Measurements from ENCODE around the gene MRPL2. TPM values are rescaled to one million over a fixed set of nuclear protein-coding genes. Genes with fewer than 3 reads are reported as not detected.

Gene MRPL2
- total and polyA plus RNA-seq, 2 of the 8 experiments (the other 6 are each of a cell fraction or from before 2014, with no cell fraction given): 58.7 to 99.9 TPM

GRCh38 chr6:43058531-43058930 is 703 bp downstream of the MRPL2 start:
- Histone ChIP-seq H3K36me3 (ENCODE audit: control insufficient read depth in 2 of 4, insufficient read depth in 4 of 4, low read length in 3 of 4) (peaks cover 3 to 16% (median 11%) of the 10 kb centered on the region in 4 experiments; a peak in 6 of 8 replicates), H4K8ac (ENCODE audit: extremely low read depth, insufficient read depth, low read length) (no peak overlapping the region), H4K91ac (replicated peaks; ENCODE audit: insufficient read length, low read length) (no peak overlapping the region), H3K4me3 (ENCODE audit: extremely low read depth in 1 of 4, insufficient read depth in 2 of 4, low read depth in 3 of 4, low read length in 4 of 4) (peak overlapping the region; percentile 90 to 99 (median 98)), H3K9ac (replicated peaks in 1 of 4; ENCODE audit: extremely low read depth in 1 of 4, low read depth in 3 of 4, low read length in 3 of 4) (peak overlapping the region; percentile 82 to 92 (median 91); a peak in 6 of 7 replicates), H3K18ac (ENCODE audit: extremely low read depth, low read length) (no peak overlapping the region), H3K9me3 (ENCODE audit: insufficient read depth in 2 of 2, low read depth in 1 of 2, low read length in 1 of 2) (no peaks in the 10 kb centered on the region), H3K79me2 (ENCODE audit: control insufficient read depth in 1 of 2, insufficient read depth in 2 of 2, low read length in 2 of 2) (peaks cover 6 to 16% of the 10 kb centered on the region in 2 experiments; a peak in 3 of 4 replicates), H3K27me3 (replicated peaks in 1 of 4; ENCODE audit: control insufficient read depth in 3 of 4, extremely low read depth in 1 of 4, insufficient read depth in 3 of 4, low read length in 3 of 4) (no peaks in the 10 kb centered on the region), H3K4me2 (ENCODE audit: insufficient read depth in 1 of 2, low read depth in 2 of 2, low read length in 2 of 2) (peak overlapping the region; percentile 74 to 92), H2AK5ac (ENCODE audit: low read depth, low read length) (no peak overlapping the region; the same call in 1 of the 2 replicates), H2BK5ac (ENCODE audit: low read depth, low read length) (no peak overlapping the region), H2BK12ac (ENCODE audit: low read depth, low read length) (no peak overlapping the region), H3K79me1 (ENCODE audit: low read depth, low read length) (peaks cover 14% of the 10 kb centered on the region), H3K23me2 (ENCODE audit: low read depth, low read length) (peaks cover 10% of the 10 kb centered on the region; the same call in 1 of the 2 replicates), H3K4me1 (replicated peaks in 1 of 4; ENCODE audit: control insufficient read depth in 3 of 4, insufficient read depth in 4 of 4, low read length in 3 of 4) (peaks cover 4 to 12% (median 5%) of the 10 kb centered on the region in 4 experiments; a peak in 5 of 7 replicates), H3K56ac (replicated peaks; ENCODE audit: insufficient read length, low read depth, low read length) (no peak overlapping the region), H2BK120ac (replicated peaks; ENCODE audit: low read depth, low read length) (no peak overlapping the region), H2BK15ac (ENCODE audit: low read length) (no peak overlapping the region), H3K4ac (replicated peaks; ENCODE audit: insufficient read length, low read depth, low read length) (no peak overlapping the region), H3K23ac (ENCODE audit: insufficient read length) (no peak overlapping the region), H3K27ac (ENCODE audit: low read depth, low read length) (peak overlapping the region; percentile 83; the same call in 1 of the 2 replicates), H2BK20ac (ENCODE audit: low read length) (no peak overlapping the region), H2AFZ (ENCODE audit: low read length) (no peak overlapping the region), H4K20me1 (replicated peaks in 1 of 2; ENCODE audit: control insufficient read depth in 1 of 2, insufficient read depth in 2 of 2, low read length in 2 of 2) (no peaks in the 10 kb centered on the region), H4K5ac (ENCODE audit: insufficient read length, low read depth, low read length) (no peak overlapping the region), H3K14ac (ENCODE audit: insufficient read length) (no peak overlapping the region)
- TF ChIP-seq ZNF274 (IDR thresholded peaks at IDR 0.05; ENCODE audit: borderline replicate concordance, extremely low read depth, low read length) (no peak), FOSL1 (IDR thresholded peaks at IDR 0.05; ENCODE audit: insufficient read depth, low read depth, low read length) (no peak)
- ChIA-PET POLR2A (ENCODE audit: partially characterized antibody) (interaction anchor here (1.0 to 3.5 kb wide), 17 partner anchors 9 to 171 kb away, joined by 3 to 19 read pairs (median 5); partner anchors contain the start of genes DNPH1, KLHDC3, MEA1 and PEX6), CTCF (ENCODE audit: partially characterized antibody) (interaction anchor here (0.7 to 3.1 kb wide), 6 partner anchors 8 to 87 kb away, joined by 3 to 20 read pairs (median 4); no protein-coding TSS in a partner anchor)
- 88% methylated on average over 1 of the region's 1 CpG; no CpG with 5 or more reads in 1 of the 2 experiments for WGBS, 2 experiments (ENCODE audit: extremely low coverage in 1 of 2, insufficient coverage in 1 of 2, insufficient read length in 1 of 2, insufficient replicate concordance in 2 of 2, low coverage in 1 of 2, low lambda C conversion rate in 2 of 2, missing lambda C conversion rate in 1 of 2)
- no peak for DNase-seq (ENCODE audit: low read depth in 1 of 2, low spot score in 2 of 2)
- no peak for FAIRE-seq
